GM19328 (cell line): ENCODE data around the gene RBPMS2.

ENCODE experiments used
- ATAC-seq: cut with Tn5 transposase; IDR thresholded peaks from one replicate; pipeline ENCODE4 v1.9.1; 2021; ENCODE audit warnings: mild to moderate bottlenecking, moderate library complexity; ENCODE audit not compliant: unreplicated experiment

RBPMS2 gene

GRCh38 chr15:64783796-64784195, 8.4 kb upstream of the RBPMS2 start:
- no peak for ATAC-seq

GRCh38 chr15:64782751-64783150, 7.4 kb upstream of the RBPMS2 start:
- no peak for ATAC-seq

GRCh38 chr15:64781299-64781698, 5.9 kb upstream of the RBPMS2 start:
- ATAC-seq = no peak

- no peak for ATAC-seq
Observed at GRCh38 chr15:64780600-64781156, 5.3 kb upstream of the RBPMS2 start.

- no peak for ATAC-seq
Observed at GRCh38 chr15:64779630-64780029, 4.2 kb upstream of the RBPMS2 start.

- ATAC-seq = no peak
Observed at GRCh38 chr15:64779024-64779423, 3.6 kb upstream of the RBPMS2 start.

- no peak for ATAC-seq
Observed at GRCh38 chr15:64776402-64776786, 1.0 kb upstream of the RBPMS2 start.

GRCh38 chr15:64774629-64775493, 528 bp downstream of the RBPMS2 start:
- ATAC-seq = no peak

- ATAC-seq = no peak
Observed at GRCh38 chr15:64774037-64774628, 1.3 kb downstream of the RBPMS2 start.

GRCh38 chr15:64773606-64774005, 1.8 kb downstream of the RBPMS2 start:
- no peak for ATAC-seq

GRCh38 chr15:64772964-64773363, 2.4 kb downstream of the RBPMS2 start:
- no peak for ATAC-seq

GRCh38 chr15:64772488-64772887, 2.9 kb downstream of the RBPMS2 start:
- no peak for ATAC-seq

GRCh38 chr15:64770626-64771025, 4.8 kb downstream of the RBPMS2 start:
- no peak for ATAC-seq

- no peak for ATAC-seq
Observed at GRCh38 chr15:64767203-64767602, 8.2 kb downstream of the RBPMS2 start.

- no peak for ATAC-seq
Observed at GRCh38 chr15:64766058-64766457, 9.3 kb downstream of the RBPMS2 start.

- no peak for ATAC-seq
Observed at GRCh38 chr15:64763874-64764273, 11.5 kb downstream of the RBPMS2 start.

GRCh38 chr15:64763462-64763861, 11.9 kb downstream of the RBPMS2 start:
- ATAC-seq = no peak

GRCh38 chr15:64763021-64763420, 12.4 kb downstream of the RBPMS2 start:
- ATAC-seq = no peak

- no peak for ATAC-seq
Observed at GRCh38 chr15:64762546-64762945, 12.8 kb downstream of the RBPMS2 start.

- no peak for ATAC-seq
Observed at GRCh38 chr15:64761156-64761555, 14.2 kb downstream of the RBPMS2 start.

- ATAC-seq = no peak
Observed at GRCh38 chr15:64760056-64760455, 15.3 kb downstream of the RBPMS2 start.

GRCh38 chr15:64755427-64755940, 19.9 kb downstream of the RBPMS2 start:
- no peak for ATAC-seq
